Measurements from ENCODE around the gene AIPL1. TPM values are rescaled to one million over a fixed set of nuclear protein-coding genes. Genes with fewer than 3 reads are reported as not detected.
A peak's percentile ranks its signal among the peaks of the same experiment; 100 is the strongest.

Gene AIPL1
- total and polyA plus RNA-seq, 2 of the 4 experiments (the other 2 are of a cell fraction), result not detected

DNA sequence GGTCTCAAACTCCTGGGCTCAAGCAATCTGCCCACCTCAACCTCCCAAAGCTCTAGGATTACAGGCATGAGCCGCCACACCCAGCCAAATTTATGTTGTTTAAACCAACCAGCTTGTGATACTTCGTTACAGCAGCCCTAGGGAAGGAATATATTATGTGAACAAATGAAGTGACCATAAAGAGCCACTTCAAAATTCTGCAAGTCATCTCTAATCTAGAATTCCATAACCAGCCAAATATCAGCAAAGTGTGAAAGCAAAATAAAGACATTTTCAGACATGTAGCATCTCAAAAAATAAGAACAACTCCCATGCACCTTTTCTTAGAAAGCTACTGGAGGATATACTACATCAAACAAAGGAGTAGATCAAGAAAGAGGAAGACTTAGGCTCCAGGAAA, 36.0 kb downstream of the AIPL1 start:
- Histone ChIP-seq H4K20me1 (ENCODE audit: insufficient read depth, low read length) (no peaks in the 10 kb centered on the region), H2AFZ (replicated peaks; ENCODE audit: low read length, poor library complexity) (no peak overlapping the region), H3K79me1 (ENCODE audit: low read depth in 1 of 2, low read length in 2 of 2) (no peaks in the 10 kb centered on the region), H2BK120ac (ENCODE audit: low read depth, low read length) (no peak overlapping the region), H2AK9ac (replicated peaks; ENCODE audit: low read depth, low read length, poor library complexity) (no peak overlapping the region), H3K18ac (ENCODE audit: low read depth, low read length) (no peak overlapping the region), H3K9ac (ENCODE audit: low read depth, low read length) (no peak overlapping the region), H3K14ac (replicated peaks; ENCODE audit: low read depth, low read length) (no peak overlapping the region), H3K36me3 (ENCODE audit: control insufficient read depth, insufficient read depth, low read length) (no peaks in the 10 kb centered on the region), H3K4me2 (ENCODE audit: low read depth, low read length) (no peak overlapping the region), H3K4me3 (ENCODE audit: insufficient read depth, low read depth, low read length) (no peak overlapping the region), H3K9me3 (ENCODE audit: control insufficient read depth, insufficient read depth, low read length) (no peaks in the 10 kb centered on the region; the same call in 1 of the 2 replicates), H3K9me1 (ENCODE audit: insufficient read depth, low read length) (no peaks in the 10 kb centered on the region), H3K4ac (ENCODE audit: low read depth, low read length) (no peak overlapping the region), H4K5ac (ENCODE audit: low read depth, low read length) (no peak overlapping the region), H3K56ac (ENCODE audit: extremely low read depth, insufficient read depth, low read length) (no peak overlapping the region), H3K4me1 (ENCODE audit: control insufficient read depth, insufficient read depth, low read length) (no peaks in the 10 kb centered on the region), H3K27me3 (ENCODE audit: control insufficient read depth, insufficient read depth, low read length) (peaks cover 3% of the 10 kb centered on the region; the same call in 1 of the 2 replicates), H4K8ac (ENCODE audit: low read depth in 2 of 2, low read length in 2 of 2) (no peak overlapping the region), H4K91ac (ENCODE audit: insufficient read depth, low read depth, low read length) (no peak overlapping the region), H3K27ac (ENCODE audit: insufficient read depth, low read length) (no peak overlapping the region), H3K23ac (ENCODE audit: low read depth, low read length) (no peak overlapping the region), H2AK5ac (ENCODE audit: low read depth, low read length) (no peak overlapping the region), H2BK5ac (ENCODE audit: low read depth, low read length, poor library complexity, severe bottlenecking) (no peak overlapping the region), H2BK15ac (ENCODE audit: low read depth, low read length) (no peak overlapping the region), H2BK20ac (ENCODE audit: low read depth, low read length) (no peak overlapping the region)
- no CpG with 5 or more reads among the region's 2 CpGs for WGBS, 2 experiments (ENCODE audit: extremely low coverage in 2 of 2, insufficient read length in 1 of 2)
- ATAC-seq (ENCODE audit: low read depth) (no peak), DNase-seq (no peak)
- no peak for TF ChIP-seq CEBPB (IDR thresholded peaks at IDR 0.05; ENCODE audit: low read depth, low read length)
- peak; percentile 35; the same call in 1 of the 2 replicates for TF ChIP-seq NFE2L2 (IDR thresholded peaks at IDR 0.05; ENCODE audit: low read depth, low read length)
- no peak for TF ChIP-seq MAZ (IDR thresholded peaks at IDR 0.05; ENCODE audit: borderline replicate concordance, low read depth, low read length)
- no peak for TF ChIP-seq RCOR1 (IDR thresholded peaks at IDR 0.05; ENCODE audit: insufficient replicate concordance, low read length)
- dilution Hi-C loops (cut with HindIII; ENCODE audit: low sequenced_read_pairs, unreplicated experiment) (no loop called here), intact Hi-C loops (cut with micrococcal nuclease) (no loop called here), in situ Hi-C loops (cut with MboI; ENCODE audit: low sequenced_read_pairs) (no loop called here)
- POLR2A ChIA-PET (ENCODE audit: unreplicated experiment), result no interaction called here
- CTCF ChIA-PET, result no interaction called here
- no TSS peak for BruUV-seq (replicated peaks)
